LHCN-M2 (cell line): ENCODE data around the gene BPIFA2. TPM values are rescaled to one million over a fixed set of nuclear protein-coding genes. Genes with fewer than 3 reads are reported as not detected.
"Not testable (repeated sequence)": the region's sequence is repeated elsewhere in the genome, so short reads cannot be mapped to it uniquely, and the experiment has no call there.

Source experiments
- DNase-seq: peaks from one replicate; pipeline ENCODE4 v3.0.0-alpha.2; 2012; ENCODE audit warnings: low read depth
- total RNA-seq: library from RNA; depleted of rRNA; stranded (reverse); fragments of >200 nt; gene quantifications from 2 replicates; pipeline ENCODE4 v1.2.3, GENCODE V29; 2014

The BPIFA2 gene
- total RNA-seq, 1 experiment from 2014 or later = not detected

DNA sequence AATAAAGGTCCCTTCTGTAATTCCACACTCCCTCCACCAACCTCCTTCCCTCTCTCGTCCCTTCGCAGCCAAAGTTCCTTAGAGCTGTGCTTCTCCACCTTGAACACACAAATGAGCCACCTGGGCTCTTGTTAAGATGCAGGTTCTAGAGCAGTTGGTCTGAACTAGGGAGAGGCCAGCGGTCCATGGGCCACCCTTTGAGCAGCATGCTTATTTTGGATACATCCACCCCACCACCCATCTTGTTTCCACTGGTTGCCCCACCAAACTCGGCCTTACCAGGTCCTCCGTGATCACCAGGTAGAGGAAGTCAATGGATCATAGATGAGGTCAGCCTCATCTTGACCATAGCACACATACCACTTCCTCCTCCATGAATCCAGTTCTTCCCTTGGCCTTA is 7.3 kb upstream of the BPIFA2 start:
- DNase-seq = no peak

DNA sequence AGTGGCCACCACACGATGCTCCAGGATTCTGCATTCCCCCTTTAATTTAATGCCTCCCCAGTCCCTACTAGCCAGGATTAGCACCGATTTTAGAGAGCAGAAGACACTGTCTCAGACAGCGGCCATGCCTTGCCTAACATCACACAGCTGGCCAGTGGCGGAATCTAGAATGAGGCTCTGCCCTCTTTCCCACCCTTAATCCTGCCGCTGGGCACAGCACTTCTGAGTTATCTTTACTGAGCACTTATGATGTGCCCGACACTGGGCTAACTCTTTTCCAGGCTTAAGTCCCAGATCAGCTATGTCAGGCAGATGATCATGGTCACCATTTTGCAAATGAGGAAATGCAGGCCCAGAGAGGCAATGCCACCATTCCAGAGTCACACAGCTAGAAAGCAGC is 5.6 kb upstream of the BPIFA2 start:
- no peak for DNase-seq

DNA sequence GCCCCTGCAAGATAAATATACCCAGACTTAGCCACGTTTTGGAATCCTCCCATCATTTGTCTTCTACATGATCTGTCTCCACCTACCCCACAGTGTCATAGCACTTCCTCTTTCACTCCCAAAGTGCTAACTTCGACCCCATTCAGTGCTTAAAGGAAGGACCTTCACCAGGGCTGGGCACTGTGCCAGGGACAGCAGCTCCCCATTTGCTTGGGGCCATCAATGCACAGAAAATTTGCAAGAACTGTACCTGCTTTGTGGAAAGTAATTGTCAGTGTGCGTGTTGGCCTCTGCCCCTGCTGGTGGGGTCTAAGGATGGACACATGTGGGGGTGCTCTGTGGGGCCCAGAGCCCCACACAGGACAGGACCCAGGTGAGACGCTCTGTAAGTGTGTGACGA is 5.2 kb upstream of the BPIFA2 start:
- DNase-seq = no peak

DNA sequence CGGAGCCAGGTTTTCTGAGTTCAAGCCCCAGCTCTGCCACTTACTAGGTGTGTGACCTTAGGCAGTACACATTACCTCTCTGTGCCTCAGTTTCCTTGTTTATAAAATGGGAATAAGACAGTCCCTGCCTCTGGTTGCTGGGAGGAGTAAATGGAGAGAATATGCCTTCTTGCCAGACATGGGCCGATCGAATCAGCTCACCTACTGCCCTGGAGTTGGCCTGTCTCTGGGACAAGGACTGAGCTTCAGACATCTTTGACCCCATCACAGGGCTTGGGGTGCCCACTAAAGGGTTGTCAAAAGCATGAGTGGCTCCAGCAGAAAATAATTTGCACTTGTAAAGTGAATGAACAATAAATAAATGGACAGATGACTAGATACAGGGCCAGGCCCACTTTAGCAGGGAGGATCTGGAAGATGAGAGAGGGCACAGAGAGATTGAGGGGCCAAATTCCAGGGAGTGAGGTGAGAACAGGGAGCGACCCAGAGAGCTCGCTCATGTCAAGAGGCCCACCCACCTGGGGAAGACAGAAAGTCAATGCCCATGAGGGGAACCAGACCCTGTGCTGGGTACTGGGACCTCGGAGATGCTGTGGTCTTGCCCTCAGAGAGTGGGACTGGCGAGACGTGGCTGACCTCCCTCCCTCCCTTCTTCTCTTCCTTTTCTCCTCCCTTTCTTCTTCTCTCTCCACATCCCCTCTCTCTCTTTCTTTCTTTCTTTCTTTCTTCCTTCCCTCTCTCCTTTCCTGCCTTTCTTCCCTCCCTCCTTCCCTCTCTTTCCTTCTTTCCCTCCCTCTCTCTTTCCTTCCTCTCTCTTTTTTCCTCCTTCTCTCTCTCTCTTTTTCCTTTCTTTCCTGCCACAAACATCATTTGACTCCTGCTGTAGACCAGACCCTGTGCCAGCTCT is 3.9 kb upstream of the BPIFA2 start:
- DNase-seq = no peak

DNA sequence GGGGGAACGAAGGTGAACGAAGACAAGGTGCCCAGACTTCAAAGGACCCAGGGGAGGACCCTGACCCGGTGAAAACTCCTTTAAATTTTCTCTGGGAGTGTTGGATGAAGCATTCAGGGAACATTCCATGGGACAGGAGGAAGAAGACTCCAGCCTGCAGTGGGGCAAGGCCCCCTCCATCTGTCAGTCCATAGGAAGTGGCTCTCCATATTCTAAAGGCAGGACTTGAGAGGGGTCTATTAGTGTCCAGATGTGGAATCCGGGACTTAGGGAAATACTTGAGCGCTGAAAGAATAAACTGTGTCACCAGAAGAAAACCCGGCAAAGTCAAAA is 3.2 kb upstream of the BPIFA2 start:
- no peak for DNase-seq

DNA sequence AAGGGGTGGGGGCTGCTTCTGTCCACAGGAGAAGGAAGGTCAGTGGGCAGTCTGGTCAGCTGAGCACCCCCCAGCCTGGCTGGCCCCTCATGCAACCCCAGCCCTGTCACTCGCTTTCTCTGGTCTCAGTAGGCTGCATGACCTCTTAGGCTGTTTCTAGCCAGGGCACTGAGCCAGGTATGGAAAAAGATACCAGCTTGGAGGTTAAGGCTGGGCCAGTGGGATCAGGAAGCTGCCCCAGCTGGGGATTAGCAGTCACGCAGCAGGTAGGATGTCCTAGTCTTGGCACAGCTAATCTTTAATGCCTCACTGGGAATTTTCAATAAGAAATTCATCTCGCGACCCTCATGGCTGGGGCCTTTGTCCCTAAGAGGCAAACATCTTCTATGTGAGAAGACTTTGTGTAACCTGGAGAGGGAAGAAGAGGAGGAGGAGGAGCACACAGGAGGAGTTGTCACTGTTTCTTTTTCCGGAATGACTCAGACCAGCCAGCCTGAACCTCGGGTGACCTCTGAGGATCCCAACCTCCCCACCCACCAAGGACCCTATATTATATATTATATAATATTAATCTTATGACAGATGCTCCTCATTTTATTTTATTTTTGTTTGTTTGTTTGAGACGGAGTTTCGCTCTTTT is 2.4 kb upstream of the BPIFA2 start:
- DNase-seq = no peak

DNA sequence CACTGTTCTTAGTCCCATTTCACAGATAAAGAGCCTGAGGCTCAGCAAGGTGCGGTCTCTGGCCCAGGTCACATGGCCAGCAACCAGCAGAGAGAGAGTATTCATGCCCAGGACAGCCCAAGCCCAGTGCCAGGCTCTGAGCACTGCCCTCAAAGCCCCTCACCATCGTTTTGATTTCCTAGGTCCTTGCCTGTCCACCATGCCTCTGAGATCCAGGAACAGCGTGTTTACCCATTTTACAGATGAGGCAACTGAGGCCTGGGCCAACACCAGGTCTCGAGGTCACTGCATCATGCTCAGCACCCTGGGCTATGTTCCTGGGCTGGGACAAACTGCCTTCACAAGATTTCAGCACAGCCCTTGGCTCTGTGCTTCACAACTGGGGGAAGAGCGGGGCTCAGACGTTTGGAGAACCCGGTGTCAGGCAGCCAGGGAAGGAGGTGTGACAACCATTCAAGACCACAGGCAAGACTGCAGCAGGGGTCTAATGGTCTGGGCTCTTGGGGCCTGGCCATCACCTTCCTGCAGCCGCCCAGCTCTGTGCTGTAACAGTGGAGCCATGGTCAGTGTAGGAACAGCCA is 1.3 kb upstream of the BPIFA2 start:
- DNase-seq = no peak

DNA sequence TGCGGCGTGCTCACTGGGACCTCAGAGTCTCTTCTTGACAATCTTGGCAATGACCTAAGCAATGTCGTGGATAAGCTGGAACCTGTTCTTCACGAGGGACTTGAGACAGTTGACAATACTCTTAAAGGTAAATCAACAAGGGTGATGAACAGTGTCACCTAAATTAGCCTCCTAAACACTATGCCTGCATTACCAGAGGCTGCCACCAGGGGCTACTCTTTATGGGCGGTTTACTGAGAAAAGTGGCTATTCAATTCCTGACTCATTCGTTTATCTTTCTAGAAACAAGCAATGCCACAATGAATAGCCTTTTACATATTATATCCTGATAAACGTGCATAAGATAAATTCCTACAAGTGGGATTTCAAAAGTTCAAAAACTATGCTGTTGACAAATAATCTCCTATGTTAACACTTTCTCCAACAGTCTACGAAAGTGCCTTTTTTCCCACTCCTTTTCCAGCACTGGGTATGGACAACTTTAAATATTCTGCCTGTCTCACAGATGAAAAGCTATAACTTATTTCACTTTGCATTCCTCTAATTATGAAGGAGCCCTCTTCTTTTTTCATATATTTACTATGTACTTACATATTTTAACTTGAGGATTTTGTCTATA is 1.3 kb downstream of the BPIFA2 start:
- peak; percentile 1 for DNase-seq

DNA sequence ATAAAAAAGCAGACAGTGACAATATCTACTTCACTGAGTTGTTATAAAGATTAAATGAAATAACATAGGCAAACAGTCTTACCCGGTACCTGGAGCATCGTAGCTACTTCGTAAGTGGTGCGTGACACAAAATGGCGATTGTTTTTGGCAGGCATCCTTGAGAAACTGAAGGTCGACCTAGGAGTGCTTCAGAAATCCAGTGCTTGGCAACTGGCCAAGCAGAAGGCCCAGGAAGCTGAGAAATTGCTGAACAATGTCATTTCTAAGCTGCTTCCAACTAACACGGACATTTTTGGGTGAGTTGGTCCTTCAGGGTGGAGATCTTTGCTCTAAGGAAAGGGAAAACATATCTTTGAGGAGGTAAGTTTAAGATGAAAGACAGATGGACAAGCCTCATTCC is 4.8 kb downstream of the BPIFA2 start:
- no peak for DNase-seq

DNA sequence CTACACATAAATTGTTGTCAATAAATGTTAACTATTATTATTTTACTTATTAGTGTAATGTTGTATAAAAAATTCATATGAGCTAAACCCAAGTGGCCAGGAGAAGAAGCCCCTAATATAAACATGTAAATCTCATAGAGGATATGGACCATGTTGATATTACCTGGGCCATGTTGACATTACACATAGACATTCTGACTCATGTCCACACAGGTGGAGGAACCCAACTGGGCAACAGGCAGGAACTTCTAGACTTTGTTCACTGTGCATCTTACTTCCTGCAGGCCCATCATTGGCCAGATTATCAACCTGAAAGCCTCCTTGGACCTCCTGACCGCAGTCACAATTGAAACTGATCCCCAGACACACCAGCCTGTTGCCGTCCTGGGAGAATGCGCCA is 7.2 kb downstream of the BPIFA2 start:
- DNase-seq = no peak

DNA sequence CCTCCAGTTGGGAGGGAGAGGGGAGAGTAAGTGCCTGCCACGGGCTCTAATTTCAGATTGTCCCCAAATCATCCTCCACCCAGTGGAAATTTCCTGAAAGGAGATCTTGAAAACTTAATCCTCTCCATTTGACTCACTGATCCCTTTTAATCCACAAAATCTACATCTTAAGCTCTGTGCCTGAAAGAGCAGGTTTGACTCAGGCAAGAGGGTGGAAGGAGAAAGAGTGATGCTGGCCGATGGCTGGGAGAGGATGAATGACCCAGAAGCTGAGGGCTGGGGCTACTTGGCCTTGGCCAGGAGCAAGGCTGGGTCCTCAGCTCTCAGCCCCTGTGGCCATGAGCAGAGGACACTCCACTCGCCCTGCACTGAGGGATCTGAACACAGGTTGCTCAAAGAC is 8.1 kb downstream of the BPIFA2 start:
- DNase-seq = no peak

DNA sequence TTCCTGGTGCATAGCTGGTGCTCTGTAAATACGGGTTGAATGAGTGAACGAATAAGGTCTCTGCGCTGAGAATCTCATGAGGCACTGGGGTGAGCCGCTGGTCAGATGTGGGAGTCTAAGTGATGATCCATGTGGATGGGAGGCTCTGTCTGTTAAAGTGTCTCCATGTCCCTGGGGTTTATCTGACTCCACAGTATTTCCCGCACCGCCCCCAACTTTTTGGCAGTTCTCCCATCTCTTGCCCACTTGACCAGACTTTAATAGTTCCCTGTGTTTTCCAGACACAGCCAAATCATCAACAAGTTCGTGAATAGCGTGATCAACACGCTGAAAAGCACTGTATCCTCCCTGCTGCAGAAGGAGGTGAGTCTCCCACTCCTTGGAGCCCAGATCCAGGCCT is 9.9 kb downstream of the BPIFA2 start:
- DNase-seq = no peak

DNA sequence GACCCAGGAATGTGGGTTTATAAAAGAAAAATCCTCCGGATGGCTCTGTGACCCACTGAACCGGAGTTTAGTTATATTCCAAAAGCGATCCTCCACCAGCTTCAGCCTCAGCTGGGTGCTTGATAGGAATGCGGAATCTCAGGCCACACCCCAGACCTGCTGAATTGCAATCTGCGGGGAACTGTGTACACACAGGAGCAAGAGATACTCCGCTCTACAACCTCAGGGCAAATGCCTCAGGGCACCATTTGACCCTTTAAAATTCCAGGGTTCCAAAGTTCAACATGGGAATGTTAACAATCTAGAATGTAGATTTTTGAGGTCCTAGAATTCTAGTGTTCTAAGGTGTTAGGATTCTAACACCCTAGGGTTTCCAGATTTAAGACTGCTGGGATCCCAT is 10.8 kb downstream of the BPIFA2 start:
- no peak for DNase-seq

DNA sequence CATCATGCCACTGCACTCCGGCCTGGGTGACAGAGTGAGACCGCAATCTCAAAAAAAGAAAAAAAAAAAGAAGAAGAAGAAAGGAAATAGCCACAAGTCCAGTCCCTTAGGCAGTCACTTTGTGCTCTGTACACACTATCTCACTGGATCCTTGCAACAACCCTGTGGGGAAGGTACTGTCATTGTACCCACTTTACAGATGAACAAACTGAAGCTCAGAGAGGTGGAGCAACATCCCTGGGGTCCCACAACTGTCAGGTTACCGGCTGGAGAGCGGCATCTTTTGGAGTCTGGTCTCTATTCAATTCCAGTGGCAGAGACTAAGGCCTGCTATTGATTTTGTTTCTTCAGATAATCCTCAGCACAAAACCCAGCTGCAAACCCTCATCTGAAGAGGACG is 12.2 kb downstream of the BPIFA2 start:
- no peak for DNase-seq

DNA sequence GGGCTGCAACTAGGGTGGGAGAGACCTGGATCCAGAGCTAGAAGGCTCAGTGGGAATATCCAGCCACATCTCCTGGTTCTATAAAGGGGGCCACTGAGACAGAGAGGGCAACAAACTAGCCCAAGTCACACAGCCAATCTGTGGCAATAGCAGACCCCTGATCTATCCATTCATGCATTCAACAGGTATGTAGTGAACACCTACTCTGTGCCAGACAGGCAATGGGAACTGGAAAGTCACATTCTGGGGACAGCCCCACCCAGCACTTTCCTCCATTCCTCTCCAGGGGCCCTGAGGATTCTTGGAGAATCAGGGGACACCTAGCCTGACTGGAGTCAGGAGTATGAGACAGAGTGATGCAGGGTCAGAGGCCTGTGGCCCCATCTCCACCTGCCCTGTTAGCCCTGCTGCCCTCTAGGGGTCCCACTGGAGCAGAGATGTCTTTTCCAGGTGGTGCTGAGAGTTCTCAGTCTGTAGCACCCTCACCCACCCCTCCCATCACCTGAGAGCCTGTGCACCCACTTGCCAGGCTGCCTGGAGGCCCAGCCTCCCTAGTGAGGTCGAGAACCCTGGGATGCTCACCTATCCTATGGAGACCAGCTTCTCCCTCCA is 13.6 kb downstream of the BPIFA2 start:
- no peak for DNase-seq

DNA sequence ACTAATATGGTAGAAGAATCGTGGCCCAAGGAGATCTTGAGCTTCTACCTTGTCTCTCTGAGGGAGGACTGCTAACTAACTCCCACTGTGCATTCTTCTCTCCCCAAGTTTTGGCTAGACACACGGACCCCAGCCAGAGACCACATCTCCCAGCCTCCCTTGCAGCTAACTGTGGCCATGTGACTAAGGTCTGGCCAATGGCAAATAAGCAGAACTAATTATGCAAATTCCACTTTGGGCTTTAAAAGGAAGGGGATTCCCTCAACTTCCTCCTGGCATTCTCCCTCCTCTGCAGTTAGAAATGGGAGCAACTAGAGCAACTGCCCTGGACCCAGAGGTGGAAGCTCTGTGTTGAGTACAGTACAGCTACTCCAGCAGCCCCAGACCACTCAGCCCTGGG is 15.4 kb downstream of the BPIFA2 start:
- no peak for DNase-seq

DNA sequence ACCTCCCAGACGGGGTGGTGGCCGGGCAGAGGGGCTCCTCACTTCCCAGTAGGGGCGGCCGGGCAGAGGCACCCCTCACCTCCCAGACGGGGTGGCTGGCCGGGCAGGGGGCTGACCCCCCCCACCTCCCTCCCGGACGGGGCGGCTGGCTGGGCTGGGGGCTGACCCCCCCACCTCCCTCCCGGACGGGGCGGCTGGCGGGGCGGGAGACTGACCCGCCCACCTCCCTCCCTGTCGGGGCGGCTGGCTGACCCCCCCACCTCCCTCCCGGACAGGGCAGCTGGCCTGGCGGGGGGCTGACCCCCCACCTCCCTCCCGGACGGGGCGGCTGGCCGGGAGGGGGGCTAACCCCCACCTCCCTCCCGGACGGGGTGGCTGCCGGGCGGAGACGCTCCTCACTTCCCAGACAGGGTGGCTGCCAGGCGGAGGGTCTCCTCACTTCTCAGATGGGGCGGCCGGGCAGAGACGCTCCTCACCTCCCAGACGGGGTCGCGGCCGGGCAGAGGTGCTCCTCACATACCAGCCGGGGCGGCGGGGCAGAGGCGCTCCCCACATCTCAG is 17.2 kb downstream of the BPIFA2 start:
- DNase-seq = not testable (repeated sequence)

DNA sequence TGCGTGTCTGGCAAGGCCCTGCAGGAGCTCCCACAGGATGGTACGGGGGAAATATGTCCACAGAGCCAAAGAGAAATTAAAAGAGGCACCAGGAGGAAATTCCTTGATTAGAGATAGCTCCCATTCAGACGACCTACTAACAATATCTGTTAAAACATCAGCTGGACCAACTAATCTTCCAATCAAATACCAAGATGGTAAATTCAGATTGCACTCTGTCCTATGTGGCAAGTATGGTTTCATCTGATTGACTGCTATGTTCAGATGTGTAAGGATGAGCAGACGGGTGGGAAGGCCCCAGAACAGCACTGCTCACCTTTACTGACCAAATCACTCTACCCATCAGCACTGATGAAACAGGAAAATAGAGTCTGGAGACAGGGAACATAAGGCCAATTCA is 19.5 kb downstream of the BPIFA2 start:
- no peak for DNase-seq

DNA sequence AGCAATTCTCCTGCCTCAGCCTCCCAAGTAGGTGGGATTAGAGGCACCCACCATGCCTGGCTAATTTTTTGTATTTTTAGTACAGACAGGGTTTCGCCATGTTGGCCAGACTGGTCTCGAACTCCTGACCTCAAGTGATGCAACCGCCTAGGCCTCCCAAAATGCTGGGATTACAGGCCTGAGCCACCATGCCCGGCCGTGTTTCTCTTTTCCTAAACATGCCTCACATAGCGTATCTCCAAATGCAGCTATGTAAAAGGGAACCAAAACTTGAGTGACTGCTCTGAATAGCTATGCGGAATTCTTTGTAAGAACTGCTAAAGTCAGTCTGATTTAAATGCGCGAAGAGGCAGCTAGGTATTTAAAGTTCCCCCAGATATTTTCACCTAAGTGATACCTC is 20.5 kb downstream of the BPIFA2 start:
- DNase-seq = no peak

DNA sequence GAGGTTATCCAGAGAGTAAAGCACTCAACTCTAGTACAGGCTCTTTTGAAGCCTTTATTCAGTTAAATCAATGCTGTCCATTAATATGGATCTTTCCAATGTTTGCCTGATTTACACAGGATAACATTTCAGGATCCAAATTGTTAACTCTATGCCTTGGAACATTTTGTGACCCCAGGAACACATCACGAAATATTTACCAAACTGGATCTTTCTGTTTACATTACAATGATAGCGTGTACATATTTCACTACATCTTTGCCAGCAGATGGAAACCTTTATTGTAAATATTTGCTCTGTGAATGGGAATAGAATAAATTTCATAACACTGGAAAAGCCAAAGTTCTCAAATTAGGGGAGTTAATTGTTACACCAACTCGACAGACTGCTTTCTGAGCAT is 23.5 kb downstream of the BPIFA2 start:
- DNase-seq = no peak

DNA sequence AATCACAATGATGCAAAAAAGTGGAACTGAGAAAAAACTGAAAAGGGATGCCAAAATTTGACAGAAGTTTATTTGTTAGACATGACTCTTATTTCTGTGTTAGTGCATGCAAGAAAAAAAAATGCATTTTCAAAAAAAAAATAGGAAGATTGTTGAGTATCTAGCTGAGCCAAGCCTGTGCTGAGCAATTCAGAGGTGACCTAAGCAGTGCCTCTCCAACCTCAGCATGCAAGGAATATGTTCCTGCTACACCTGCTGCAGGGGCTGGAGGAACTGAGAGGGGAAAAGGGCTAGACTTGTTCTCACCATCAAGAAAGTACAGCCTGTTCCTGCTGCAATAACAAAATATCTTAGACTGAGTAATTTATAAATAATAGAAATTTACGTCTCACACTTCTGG is 24.0 kb downstream of the BPIFA2 start:
- no peak for DNase-seq
